Uterus (tissue), 2 donors: ENCODE results near the gene CRYZ.

ENCODE experiments used
- CTCF ChIP-seq, 4 experiments: fragments of 200-600 bp in 2 of 4; fragments of 450-650 bp in 2 of 4; sonication (generic) in 2 of 4; IDR thresholded peaks; one replicate each; pipeline ENCODE4 v1.5.1; 2016 to 2019; ENCODE audit warnings: antibody characterized with exemption in 4 of 4, mild to moderate bottlenecking in 2 of 4, moderate library complexity in 1 of 4
- POLR2A ChIP-seq, 2 donors: fragments of 450-650 bp; IDR thresholded peaks; one replicate each; pipeline ENCODE4 v1.6.1; 2016; ENCODE audit warnings: antibody characterized with exemption in 2 of 2, mild to moderate bottlenecking in 1 of 2, moderate library complexity in 1 of 2

- TF ChIP-seq CTCF (IDR thresholded peaks at IDR 0.05) = no peak
- TF ChIP-seq POLR2A (IDR thresholded peaks at IDR 0.05) = no peak
These were observed 59.3 kb downstream of the CRYZ start, which contains the start of gene ERICH3 for GRCh38 chr1:74673351-74674111.
